ENCODE results near the gene AGAP1.
"Not testable (repeated sequence)": the region's sequence is repeated elsewhere in the genome, so short reads cannot be mapped to it uniquely, and the experiment has no call there.

AGAP1 gene

GRCh38 chr2:236089271-236090026 is 595.6 kb downstream of the AGAP1 start:
- DNase-seq = no peak

- DNase-seq = no peak
These were observed 596.2 kb downstream of the AGAP1 start for GRCh38 chr2:236090027-236090382.

GRCh38 chr2:236090826-236091225 is 597.0 kb downstream of the AGAP1 start:
- DNase-seq = not testable (repeated sequence)

GRCh38 chr2:236092714-236093113 is 598.9 kb downstream of the AGAP1 start:
- DNase-seq = no peak

GRCh38 chr2:236093134-236093533 is 599.3 kb downstream of the AGAP1 start:
- DNase-seq = no peak

- DNase-seq = no peak
These were observed 601.7 kb downstream of the AGAP1 start for GRCh38 chr2:236095504-236095903.

GRCh38 chr2:236101311-236101950 is 607.6 kb downstream of the AGAP1 start:
- no peak for DNase-seq

- no peak for DNase-seq
These were observed 609.1 kb downstream of the AGAP1 start for GRCh38 chr2:236102971-236103370.

GRCh38 chr2:236103981-236104380 is 610.1 kb downstream of the AGAP1 start:
- DNase-seq = no peak

- DNase-seq = no peak
These were observed 612.2 kb downstream of the AGAP1 start for GRCh38 chr2:236105955-236106607.

- no peak for DNase-seq
These were observed 612.9 kb downstream of the AGAP1 start for GRCh38 chr2:236106761-236107160.

- no peak for DNase-seq
These were observed 613.7 kb downstream of the AGAP1 start for GRCh38 chr2:236107536-236107935.

- no peak for DNase-seq
These were observed 614.2 kb downstream of the AGAP1 start for GRCh38 chr2:236107942-236108625.

GRCh38 chr2:236109061-236109460 is 615.2 kb downstream of the AGAP1 start:
- DNase-seq = no peak

- DNase-seq = no peak
These were observed 615.6 kb downstream of the AGAP1 start for GRCh38 chr2:236109473-236109872.

GRCh38 chr2:236112466-236112865 is 618.6 kb downstream of the AGAP1 start:
- no peak for DNase-seq

GRCh38 chr2:236113425-236113824 is 619.6 kb downstream of the AGAP1 start:
- no peak for DNase-seq

GRCh38 chr2:236113948-236114347 is 620.1 kb downstream of the AGAP1 start:
- no peak for DNase-seq

GRCh38 chr2:236114959-236115358 is 621.1 kb downstream of the AGAP1 start:
- no peak for DNase-seq

- DNase-seq = no peak
These were observed 623.6 kb downstream of the AGAP1 start for GRCh38 chr2:236117401-236117800.

- DNase-seq = no peak
These were observed 624.0 kb downstream of the AGAP1 start for GRCh38 chr2:236117861-236118269.

- no peak for DNase-seq
These were observed 625.2 kb downstream of the AGAP1 start for GRCh38 chr2:236119003-236119402.

GRCh38 chr2:236119476-236119875 is 625.6 kb downstream of the AGAP1 start:
- DNase-seq = no peak
